Measurements from ENCODE around the gene FAAP20. TPM values are rescaled to one million over a fixed set of nuclear protein-coding genes. Genes with fewer than 3 reads are reported as not detected.

The FAAP20 gene
- total and polyA plus RNA-seq, 10 of the 15 experiments (the other 5 are each of a cell fraction or from before 2014, with no cell fraction given) = 0.79 to 91.8 (median 20.9) TPM

DNA sequence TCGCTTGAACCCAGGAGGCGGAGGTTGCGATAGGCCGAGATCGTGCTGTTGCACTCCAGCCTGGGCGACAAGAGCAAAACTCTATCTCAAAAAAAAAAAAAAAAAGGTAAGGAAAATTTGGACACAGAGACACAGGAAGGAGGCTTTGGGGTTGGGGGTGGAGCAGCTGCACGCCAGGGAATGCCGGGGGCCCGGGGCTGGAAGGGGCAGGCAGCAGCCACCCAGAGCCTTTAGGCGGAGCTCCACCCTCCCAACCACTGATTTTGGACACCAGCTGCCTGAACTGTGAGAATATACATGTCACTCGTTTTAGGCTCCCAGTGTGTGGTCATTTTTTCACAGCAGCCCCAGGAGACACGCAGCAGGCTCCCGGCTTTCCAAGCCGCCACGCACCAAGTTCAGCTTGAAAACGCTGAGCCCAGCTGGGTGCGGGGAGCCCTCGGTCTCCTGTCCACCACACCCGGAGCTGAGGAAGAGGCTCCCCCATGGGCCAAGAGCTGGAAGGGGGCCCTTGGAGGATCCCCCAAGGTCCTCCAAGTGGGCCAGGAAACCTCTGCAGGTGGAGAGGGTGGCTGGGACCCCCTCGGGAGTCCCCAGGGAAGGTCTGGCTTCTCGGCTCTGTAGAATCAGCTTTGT lies 5.9 kb upstream of the FAAP20 start:
- Histone ChIP-seq H3K9ac (ENCODE audit: control insufficient read depth, insufficient read depth, low read length) (no peak overlapping the region), H3K4me2 (ENCODE audit: control insufficient read depth, insufficient read depth) (no peak overlapping the region), H3K79me2 (ENCODE audit: control insufficient read depth, insufficient read depth, low read length) (no peaks in the 10 kb centered on the region), H3K4me3 (no peak overlapping the region), H3K4me1 (ENCODE audit: control insufficient read depth, insufficient read depth, low read length) (peaks cover 7% of the 10 kb centered on the region), H2AFZ (ENCODE audit: control insufficient read depth, low read depth, low read length) (no peak overlapping the region), H3K27me3 (replicated peaks in 1 of 2; ENCODE audit: control insufficient read depth in 2 of 2, insufficient read depth in 2 of 2, low read length in 1 of 2) (no peaks in the 10 kb centered on the region), H4K20me1 (ENCODE audit: control insufficient read depth, insufficient read depth) (no peaks in the 10 kb centered on the region), H3K27ac (ENCODE audit: control insufficient read depth, insufficient read depth) (no peak overlapping the region), H3K36me3 (ENCODE audit: control insufficient read depth in 2 of 2, insufficient read depth in 2 of 2, low read length in 1 of 2) (no peaks in the 10 kb centered on the region), H3K9me3 (replicated peaks; ENCODE audit: control insufficient read depth, insufficient read depth, low read length) (no peaks in the 10 kb centered on the region)
- ATAC-seq (no peak), FAIRE-seq (no peak), DNase-seq (ENCODE audit: low read depth, low spot score) (no peak)
- POLR2A ChIA-PET = interaction anchor here (1.1 to 1.5 kb wide), 2 partner anchors 34 to 191 kb away, joined by 3 read pairs; partner anchors contain the start of genes MORN1 and RER1
- intact Hi-C loops (cut with micrococcal nuclease; ENCODE audit: unreplicated experiment) (no loop called here), in situ Hi-C loops (cut with MboI) (loop anchor here (10.0 kb wide), 1 partner anchor 324 kb away; the partner anchor contains the start of gene PANK4)
- BruUV-seq (replicated peaks) = no TSS peak
- SMC1A ChIA-PET (ENCODE audit: uncharacterized antibody, unreplicated experiment) = interaction anchor here (0.6 kb wide), 1 partner anchor 61 kb away, joined by 3 read pairs; no protein-coding TSS in a partner anchor
- CTCF ChIA-PET = interaction anchor here (1.7 kb wide), 1 partner anchor 181 kb away, joined by 10 read pairs; no protein-coding TSS in a partner anchor
- RAD21 ChIA-PET (ENCODE audit: unreplicated experiment) = interaction anchor here (1.6 kb wide), 1 partner anchor 29 kb away, joined by 6 read pairs; no protein-coding TSS in a partner anchor
- no peak for TF ChIP-seq KAT2A (conservative IDR thresholded peaks at IDR 0.05; ENCODE audit: control insufficient read depth, low read depth, low read length)
- no peak for TF ChIP-seq MTA3 (IDR thresholded peaks at IDR 0.05; ENCODE audit: borderline replicate concordance, low read length)
- TF ChIP-seq CBFB (IDR thresholded peaks at IDR 0.05; ENCODE audit: low read depth) = no peak
- no peak for TF ChIP-seq TCF3 (IDR thresholded peaks at IDR 0.05; ENCODE audit: borderline replicate concordance, insufficient read depth, low read depth, low read length)
- TF ChIP-seq, protein P1, sequence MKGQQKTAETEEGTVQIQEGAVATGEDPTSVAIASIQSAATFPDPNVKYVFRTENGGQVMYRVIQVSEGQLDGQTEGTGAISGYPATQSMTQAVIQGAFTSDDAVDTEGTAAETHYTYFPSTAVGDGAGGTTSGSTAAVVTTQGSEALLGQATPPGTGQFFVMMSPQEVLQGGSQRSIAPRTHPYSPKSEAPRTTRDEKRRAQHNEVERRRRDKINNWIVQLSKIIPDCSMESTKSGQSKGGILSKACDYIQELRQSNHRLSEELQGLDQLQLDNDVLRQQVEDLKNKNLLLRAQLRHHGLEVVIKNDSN (IDR thresholded peaks at IDR 0.05; ENCODE audit: borderline replicate concordance, extremely low read length, insufficient read depth, low read depth, low read length) = no peak
- TF ChIP-seq RFX5 (IDR thresholded peaks at IDR 0.05; ENCODE audit: low read depth, low read length) = no peak
- TF ChIP-seq NR2F1 (conservative IDR thresholded peaks at IDR 0.05) = no peak
- TF ChIP-seq, protein P2, sequence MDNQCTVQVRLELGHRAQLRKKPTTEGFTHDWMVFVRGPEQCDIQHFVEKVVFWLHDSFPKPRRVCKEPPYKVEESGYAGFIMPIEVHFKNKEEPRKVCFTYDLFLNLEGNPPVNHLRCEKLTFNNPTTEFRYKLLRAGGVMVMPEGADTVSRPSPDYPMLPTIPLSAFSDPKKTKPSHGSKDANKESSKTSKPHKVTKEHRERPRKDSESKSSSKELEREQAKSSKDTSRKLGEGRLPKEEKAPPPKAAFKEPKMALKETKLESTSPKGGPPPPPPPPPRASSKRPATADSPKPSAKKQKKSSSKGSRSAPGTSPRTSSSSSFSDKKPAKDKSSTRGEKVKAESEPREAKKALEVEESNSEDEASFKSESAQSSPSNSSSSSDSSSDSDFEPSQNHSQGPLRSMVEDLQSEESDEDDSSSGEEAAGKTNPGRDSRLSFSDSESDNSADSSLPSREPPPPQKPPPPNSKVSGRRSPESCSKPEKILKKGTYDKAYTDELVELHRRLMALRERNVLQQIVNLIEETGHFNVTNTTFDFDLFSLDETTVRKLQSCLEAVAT (IDR thresholded peaks at IDR 0.05) = no peak
- no peak for TF ChIP-seq CREM (IDR thresholded peaks at IDR 0.05; ENCODE audit: low read depth)
- TF ChIP-seq, protein P3, sequence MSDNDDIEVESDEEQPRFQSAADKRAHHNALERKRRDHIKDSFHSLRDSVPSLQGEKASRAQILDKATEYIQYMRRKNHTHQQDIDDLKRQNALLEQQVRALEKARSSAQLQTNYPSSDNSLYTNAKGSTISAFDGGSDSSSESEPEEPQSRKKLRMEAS (IDR thresholded peaks at IDR 0.05; ENCODE audit: low read depth, low read length) = no peak
- TF ChIP-seq DPF2 (IDR thresholded peaks at IDR 0.05) = no peak
- TF ChIP-seq, protein P4, sequence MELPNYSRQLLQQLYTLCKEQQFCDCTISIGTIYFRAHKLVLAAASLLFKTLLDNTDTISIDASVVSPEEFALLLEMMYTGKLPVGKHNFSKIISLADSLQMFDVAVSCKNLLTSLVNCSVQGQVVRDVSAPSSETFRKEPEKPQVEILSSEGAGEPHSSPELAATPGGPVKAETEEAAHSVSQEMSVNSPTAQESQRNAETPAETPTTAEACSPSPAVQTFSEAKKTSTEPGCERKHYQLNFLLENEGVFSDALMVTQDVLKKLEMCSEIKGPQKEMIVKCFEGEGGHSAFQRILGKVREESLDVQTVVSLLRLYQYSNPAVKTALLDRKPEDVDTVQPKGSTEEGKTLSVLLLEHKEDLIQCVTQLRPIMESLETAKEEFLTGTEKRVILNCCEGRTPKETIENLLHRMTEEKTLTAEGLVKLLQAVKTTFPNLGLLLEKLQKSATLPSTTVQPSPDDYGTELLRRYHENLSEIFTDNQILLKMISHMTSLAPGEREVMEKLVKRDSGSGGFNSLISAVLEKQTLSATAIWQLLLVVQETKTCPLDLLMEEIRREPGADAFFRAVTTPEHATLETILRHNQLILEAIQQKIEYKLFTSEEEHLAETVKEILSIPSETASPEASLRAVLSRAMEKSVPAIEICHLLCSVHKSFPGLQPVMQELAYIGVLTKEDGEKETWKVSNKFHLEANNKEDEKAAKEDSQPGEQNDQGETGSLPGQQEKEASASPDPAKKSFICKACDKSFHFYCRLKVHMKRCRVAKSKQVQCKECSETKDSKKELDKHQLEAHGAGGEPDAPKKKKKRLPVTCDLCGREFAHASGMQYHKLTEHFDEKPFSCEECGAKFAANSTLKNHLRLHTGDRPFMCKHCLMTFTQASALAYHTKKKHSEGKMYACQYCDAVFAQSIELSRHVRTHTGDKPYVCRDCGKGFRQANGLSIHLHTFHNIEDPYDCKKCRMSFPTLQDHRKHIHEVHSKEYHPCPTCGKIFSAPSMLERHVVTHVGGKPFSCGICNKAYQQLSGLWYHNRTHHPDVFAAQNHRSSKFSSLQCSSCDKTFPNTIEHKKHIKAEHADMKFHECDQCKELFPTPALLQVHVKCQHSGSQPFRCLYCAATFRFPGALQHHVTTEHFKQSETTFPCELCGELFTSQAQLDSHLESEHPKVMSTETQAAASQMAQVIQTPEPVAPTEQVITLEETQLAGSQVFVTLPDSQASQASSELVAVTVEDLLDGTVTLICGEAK (IDR thresholded peaks at IDR 0.05; ENCODE audit: borderline replicate concordance) = no peak
- no peak for TF ChIP-seq HCFC1 (IDR thresholded peaks at IDR 0.05; ENCODE audit: low read length)
- no peak for TF ChIP-seq SREBF2 (IDR thresholded peaks at IDR 0.05; ENCODE audit: low read length)
- no peak for TF ChIP-seq SP1 (IDR thresholded peaks at IDR 0.05; ENCODE audit: low read depth, low read length)
- 52% methylated on average over 18 of the region's 21 CpGs for WGBS (ENCODE audit: insufficient coverage, insufficient replicate concordance, low lambda C conversion rate, missing lambda C conversion rate)

Measured in GM12878 (cell line).